ENCODE results near the gene RRAD.
"Not testable (repeated sequence)": the region's sequence is repeated elsewhere in the genome, so short reads cannot be mapped to it uniquely, and the experiment has no call there.

RRAD gene, protein sequence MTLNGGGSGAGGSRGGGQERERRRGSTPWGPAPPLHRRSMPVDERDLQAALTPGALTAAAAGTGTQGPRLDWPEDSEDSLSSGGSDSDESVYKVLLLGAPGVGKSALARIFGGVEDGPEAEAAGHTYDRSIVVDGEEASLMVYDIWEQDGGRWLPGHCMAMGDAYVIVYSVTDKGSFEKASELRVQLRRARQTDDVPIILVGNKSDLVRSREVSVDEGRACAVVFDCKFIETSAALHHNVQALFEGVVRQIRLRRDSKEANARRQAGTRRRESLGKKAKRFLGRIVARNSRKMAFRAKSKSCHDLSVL

DNA sequence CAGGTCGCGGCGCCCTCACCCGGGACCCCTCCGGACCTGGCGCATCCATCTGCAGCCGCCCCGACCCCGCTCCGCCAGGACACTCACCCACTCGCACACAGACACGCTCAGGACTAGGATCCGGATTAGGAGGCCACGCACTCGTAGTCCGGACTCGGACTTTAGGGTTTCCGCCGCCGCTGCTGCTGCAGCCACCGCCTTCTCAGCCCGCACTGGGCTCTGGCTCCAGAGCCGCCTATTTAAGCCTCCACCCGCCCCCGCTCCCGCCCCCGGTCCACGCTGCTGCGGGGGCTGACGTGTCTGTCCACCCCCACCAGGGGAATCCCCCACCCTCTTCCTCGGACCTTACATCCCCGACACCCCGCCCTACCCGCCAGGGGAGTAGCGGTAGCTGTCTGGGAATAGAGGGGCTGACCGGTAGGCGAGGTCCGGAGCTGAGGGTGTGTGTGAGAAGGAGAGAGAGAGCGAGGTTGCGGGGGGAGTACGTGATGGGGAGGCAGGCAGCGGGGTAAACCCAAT lies at the start of gene RRAD:
TSS of gene RRAD (minus strand) at position 214 of the 519 bp plus-strand sequence. CDS start 356 bp downstream, outside the sequence.
- DNase-seq (ENCODE audit: low spot score), result no peak

- DNase-seq (ENCODE audit: low spot score), result not testable (repeated sequence)
Observed at GRCh38 chr16:66974932-66975246, 49.6 kb upstream of the RRAD start.

DNA sequence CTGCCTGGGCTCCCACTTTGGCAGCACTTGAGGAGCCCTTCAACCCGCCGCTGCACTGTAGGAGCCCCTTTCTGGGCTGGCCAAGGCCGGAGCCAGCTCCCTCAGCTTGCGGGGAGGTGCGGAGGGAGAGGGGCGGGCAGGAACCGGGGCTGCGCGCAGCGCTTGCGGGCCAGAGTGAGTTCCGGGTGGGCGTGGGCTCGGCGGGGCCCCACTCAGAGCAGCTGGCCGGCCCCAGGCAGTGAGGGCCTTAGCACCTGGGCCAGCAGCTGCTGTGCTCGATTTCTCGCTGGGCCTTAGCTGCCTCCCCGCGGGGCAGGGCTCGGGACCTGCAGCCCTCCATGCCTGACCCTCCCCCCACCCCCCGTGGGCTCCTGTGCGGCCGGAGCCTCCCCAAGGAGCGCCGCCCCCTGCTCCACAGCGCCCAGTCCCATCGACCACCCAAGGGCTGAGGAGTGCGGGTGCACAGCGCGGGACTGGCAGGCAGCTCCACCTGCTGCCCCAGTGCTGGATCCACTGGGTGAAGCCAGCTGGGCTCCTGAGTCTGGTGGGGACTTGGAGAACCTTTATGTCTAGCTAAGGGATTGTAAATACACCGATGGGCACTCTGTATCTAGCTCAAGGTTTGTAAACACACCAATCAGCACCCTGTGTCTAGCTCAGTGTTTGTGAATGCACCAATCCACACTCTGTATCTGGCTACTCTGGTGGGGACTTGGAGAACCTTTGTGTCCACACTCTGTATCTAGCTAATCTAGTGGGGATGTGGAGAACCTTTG lies 49.0 kb upstream of the RRAD start:
- DNase-seq (ENCODE audit: low spot score), result not testable (repeated sequence)

DNA sequence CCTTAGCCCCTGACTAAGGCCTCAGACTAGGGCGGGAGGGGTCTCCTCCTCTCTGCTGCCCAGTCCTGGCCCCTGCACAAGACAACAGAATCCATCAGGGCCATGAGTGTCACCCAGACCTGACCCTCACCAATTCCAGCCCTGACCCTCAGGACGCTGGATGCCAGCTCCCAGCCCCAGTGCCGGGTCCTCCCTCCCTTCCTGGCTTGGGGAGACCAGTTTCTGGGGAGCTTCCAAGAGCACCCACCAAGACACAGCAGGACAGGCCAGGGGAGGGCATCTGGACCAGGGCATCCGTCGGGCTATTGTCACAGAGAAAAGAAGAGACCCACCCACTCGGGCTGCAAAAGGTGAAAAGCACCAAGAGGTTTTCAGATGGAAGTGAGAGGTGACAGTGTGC lies 48.4 kb upstream of the RRAD start:
- no peak for DNase-seq (ENCODE audit: low spot score)

- no peak for DNase-seq (ENCODE audit: low spot score)
Observed at GRCh38 chr16:66972983-66973382, 47.6 kb upstream of the RRAD start.

DNA sequence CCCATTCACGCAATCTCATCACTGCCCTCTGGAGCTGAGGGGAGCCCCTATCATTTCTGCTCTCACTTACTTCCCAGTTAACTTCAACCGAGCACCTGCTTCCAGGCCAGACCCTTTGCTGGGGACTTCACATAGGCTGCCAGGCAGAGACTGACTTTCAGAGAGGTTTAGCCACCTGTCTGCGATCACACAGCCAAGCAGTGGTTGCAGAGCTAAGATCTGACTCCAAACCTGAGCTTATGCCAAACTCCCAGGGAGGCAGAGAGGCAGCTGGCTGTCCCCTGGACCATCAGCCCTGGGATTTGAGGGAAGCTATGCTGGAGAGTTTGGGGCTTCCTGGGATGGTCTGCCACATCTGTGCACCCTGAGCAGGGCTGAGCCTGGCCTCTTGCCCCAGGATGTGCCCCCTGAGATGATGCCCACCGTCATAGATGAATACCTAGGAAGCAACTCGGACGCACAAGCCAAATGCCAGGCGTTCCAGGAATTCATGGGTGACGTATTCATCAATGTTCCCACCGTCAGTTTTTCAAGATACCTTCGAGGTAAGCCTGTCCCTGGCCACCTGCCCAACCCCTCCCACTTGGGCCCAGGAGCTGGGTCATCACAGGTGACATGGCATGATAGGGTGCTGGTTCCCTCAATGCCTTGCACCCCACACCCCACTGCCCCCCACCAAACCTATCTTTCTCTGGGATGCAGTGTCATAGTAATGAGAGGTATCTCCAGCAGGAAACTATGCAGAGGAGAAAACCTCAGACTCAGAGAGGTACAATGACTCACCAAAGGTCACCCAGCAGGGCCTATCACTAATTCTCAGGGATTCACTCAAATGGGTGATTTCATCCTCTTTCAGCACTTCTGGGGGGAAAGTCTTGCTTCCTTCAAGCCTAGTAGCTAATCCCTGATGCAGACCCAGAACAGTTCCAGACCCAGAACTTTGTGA lies 45.7 kb upstream of the RRAD start:
- DNase-seq (ENCODE audit: low spot score), result no peak

- DNase-seq (ENCODE audit: low spot score), result no peak
Observed at GRCh38 chr16:66968847-66969246, 43.5 kb upstream of the RRAD start.

DNA sequence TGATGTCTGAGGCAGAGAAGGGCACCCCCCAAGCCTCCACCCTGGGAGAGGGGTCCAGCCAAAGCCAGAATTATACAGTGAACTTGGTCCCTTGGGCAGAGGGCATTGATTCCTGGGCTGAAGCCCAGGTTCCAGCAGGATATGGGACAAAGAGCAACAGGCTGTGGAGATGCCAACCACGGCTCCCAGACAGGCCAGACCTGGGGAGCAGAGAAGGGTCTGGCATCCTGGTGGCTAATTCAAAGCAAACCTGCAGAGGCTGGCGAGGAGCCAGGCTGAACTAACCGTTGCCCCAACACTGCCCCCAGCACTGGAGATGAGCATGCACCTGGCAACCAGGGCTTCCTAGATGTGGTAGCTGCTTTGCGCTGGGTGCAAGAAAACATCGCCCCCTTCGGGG lies 38.7 kb upstream of the RRAD start:
- no peak for DNase-seq (ENCODE audit: low spot score)

- no peak for DNase-seq (ENCODE audit: low spot score)
Observed at GRCh38 chr16:66961914-66962313, 36.6 kb upstream of the RRAD start.

DNA sequence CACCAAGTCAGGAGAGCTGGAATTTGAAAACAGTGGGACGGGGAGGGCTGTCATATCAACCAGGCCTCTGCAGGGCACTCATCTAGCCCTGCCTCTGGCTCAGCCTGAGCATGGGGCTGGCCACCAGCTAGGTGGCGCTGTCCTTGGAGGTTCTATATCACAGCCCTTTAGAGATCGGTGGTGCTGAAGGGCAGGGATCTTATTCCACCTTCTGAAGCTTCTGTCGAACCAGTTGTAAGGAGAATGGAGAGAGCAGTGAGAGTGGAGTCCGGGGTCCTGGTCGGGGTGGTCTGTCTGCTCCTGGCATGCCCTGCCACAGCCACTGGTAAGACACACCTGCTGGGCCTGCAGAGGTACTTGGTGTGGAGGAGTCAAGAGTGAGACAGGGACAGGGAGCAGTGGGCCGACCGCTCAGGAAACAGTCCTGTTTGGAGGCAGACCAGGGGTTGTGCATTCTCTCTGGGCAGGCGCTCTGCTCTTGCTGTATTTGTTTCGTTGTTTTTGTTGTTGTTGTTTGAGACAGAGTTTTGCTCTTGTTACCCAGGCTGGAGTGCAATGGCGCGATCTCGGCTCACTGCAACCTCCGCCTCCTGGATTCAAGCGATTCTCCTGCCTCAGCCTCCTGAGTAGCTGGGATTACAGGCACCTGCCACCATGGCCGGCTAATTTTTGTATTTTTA lies 35.9 kb upstream of the RRAD start, which contains the start of gene CES3:
TSS of gene CES3 (plus strand) at position 202 of the 680 bp plus-strand sequence. CDS start at position 244, 42 bp downstream.
- peak; percentile 23 for DNase-seq (ENCODE audit: low spot score)

GRCh38 chr16:66960270-66960669 lies 34.9 kb upstream of the RRAD start:
- DNase-seq (ENCODE audit: low spot score), result no peak

DNA sequence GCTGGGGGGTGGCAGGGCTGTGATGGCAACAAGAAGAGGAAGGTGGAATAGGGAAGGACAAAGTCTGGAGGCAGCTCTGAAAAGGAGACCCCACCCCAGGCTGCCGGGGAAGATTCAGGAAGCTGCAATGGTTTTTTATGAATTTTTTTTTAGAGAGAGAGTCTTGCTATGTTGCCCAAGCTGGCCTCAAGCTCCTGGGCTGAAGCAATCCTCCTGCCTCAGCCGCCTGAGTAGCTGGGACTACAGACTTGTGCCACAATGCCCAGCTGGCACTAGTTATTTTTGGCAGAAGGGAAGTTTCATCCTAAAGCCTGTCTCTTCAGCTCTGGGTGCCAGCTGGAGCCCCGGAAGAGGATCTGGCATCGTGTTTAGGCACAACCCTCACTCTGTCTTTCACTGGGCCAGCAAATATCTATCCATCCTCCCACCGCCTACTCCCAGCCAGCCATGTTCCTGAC lies 34.4 kb upstream of the RRAD start:
- DNase-seq (ENCODE audit: low spot score), result no peak

DNA sequence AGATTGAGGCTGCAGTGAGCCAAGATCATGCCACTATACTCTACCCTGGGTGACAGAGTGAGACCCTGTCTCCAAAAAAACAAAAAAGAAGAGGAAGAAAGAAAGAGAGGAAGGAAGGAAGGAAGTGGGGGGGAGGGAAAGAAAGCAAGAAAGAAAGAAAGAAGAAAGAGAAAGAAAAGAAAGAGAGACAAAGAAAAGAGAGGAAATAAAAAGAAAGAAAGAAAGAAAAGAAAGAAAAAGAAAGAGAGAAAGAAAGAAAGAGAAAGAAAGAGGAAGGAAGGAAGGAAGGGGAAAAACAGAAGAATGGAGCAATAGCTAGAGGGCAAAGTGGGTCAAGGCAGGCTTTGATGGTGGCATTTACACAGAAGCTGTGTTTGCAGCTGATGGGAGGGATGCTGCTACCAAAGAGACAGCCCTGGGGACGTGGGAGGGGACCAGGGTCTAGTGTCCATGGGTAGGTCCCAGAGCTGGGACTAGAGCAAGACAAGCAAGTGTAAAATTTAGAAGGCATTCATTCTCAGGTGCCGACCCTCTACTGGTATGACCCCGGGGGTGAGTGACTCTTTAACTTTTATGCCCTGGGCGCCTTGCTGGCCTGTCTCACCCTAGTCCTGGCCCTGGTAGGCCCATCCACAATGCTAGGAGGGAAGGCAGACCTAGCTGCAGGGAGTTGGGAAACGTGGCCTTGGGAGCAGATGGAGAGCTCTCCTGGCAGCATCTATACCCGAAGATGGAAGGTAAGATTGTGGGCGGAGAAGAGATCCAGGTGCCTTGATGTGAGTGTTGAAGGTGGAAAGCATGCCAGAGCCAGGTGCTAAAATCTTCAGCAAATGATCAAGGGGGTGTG lies 33.7 kb upstream of the RRAD start:
- no peak for DNase-seq (ENCODE audit: low spot score)

GRCh38 chr16:66956154-66956457 lies 30.8 kb upstream of the RRAD start:
- DNase-seq (ENCODE audit: low spot score), result not testable (repeated sequence)

GRCh38 chr16:66955363-66956153 lies 30.2 kb upstream of the RRAD start:
- not testable (repeated sequence) for DNase-seq (ENCODE audit: low spot score)

DNA sequence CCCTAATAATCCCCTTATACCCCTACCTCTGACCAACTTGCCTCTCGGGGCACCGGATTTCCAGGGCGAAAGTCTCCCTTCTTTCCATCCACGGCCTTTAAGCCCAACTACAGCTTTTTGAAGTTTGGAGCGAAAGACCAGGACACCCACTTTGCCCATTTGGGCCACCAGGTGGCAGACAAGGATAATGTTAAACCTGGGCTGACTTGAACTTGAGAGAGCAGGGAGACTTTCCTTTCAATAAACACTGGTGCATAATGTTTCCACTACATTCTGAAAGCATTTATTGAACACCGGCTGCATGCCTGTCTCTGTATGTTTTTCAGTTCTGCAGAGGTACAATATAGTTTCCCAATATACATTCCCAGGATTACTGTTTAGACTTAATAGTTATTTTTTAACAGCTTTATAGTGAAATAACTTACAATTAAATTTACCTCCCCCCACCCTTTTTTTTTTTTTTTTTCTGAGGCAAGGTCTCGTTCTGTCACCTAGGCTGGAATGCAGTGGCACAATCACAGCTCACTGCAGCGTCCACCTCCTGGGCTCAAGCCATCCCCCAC lies 28.8 kb upstream of the RRAD start:
- peak; percentile 68 for DNase-seq (ENCODE audit: low spot score)

GRCh38 chr16:66953462-66954096 lies 28.2 kb upstream of the RRAD start:
- no peak for DNase-seq (ENCODE audit: low spot score)

- no peak for DNase-seq (ENCODE audit: low spot score)
Observed at GRCh38 chr16:66952430-66953110, 27.2 kb upstream of the RRAD start.

Measured in COLO829 (cell line).